Stimulated activated CD4-positive, alpha-beta T cell treated with anti-CD3 and anti-CD28 coated beads, Interleukin-12 subunit alpha, Interleukin-12 subunit beta, amount 100 ng/mL, for 4 hours (primary cell): ENCODE measurements around the gene DPP6.

Experiments
- DNase-seq: peaks from one replicate; pipeline ENCODE4 v3.0.0-alpha.2; 2020

DPP6 gene

GRCh38 chr7:154905146-154905545 lies 852.9 kb downstream of the DPP6 start:
- no peak for DNase-seq

- no peak for DNase-seq
Observed at GRCh38 chr7:154905615-154906014, 853.4 kb downstream of the DPP6 start.

GRCh38 chr7:154906201-154906600 lies 854.0 kb downstream of the DPP6 start:
- no peak for DNase-seq

GRCh38 chr7:154906736-154907355 lies 854.6 kb downstream of the DPP6 start:
- no peak for DNase-seq

GRCh38 chr7:154907651-154908620 lies 855.7 kb downstream of the DPP6 start:
- DNase-seq: no peak

- no peak for DNase-seq
Observed at GRCh38 chr7:154909241-154910105, 857.3 kb downstream of the DPP6 start.

GRCh38 chr7:154910125-154910524 lies 857.9 kb downstream of the DPP6 start:
- no peak for DNase-seq

GRCh38 chr7:154910977-154911376 lies 858.8 kb downstream of the DPP6 start:
- no peak for DNase-seq

- no peak for DNase-seq
Observed at GRCh38 chr7:154911411-154911810, 859.2 kb downstream of the DPP6 start.

GRCh38 chr7:154911862-154912455 lies 859.8 kb downstream of the DPP6 start:
- DNase-seq: no peak

GRCh38 chr7:154912871-154913637 lies 860.9 kb downstream of the DPP6 start:
- no peak for DNase-seq

GRCh38 chr7:154913638-154914307 lies 861.6 kb downstream of the DPP6 start:
- peak; percentile 94 for DNase-seq

GRCh38 chr7:154914308-154914995 lies 862.3 kb downstream of the DPP6 start:
- no peak for DNase-seq

GRCh38 chr7:154914996-154915380 lies 862.8 kb downstream of the DPP6 start:
- DNase-seq: no peak

GRCh38 chr7:154915600-154915999 lies 863.4 kb downstream of the DPP6 start:
- no peak for DNase-seq

GRCh38 chr7:154916381-154916780 lies 864.2 kb downstream of the DPP6 start:
- no peak for DNase-seq

- DNase-seq: no peak
Observed at GRCh38 chr7:154916856-154917807, 864.9 kb downstream of the DPP6 start.

GRCh38 chr7:154917808-154918160 lies 865.6 kb downstream of the DPP6 start:
- DNase-seq: no peak

- no peak for DNase-seq
Observed at GRCh38 chr7:154918266-154918665, 866.1 kb downstream of the DPP6 start.

- no peak for DNase-seq
Observed at GRCh38 chr7:154918741-154919140, 866.5 kb downstream of the DPP6 start.
